GM18505 (cell line): ENCODE measurements around the gene PRSS12.

ENCODE experiments used
- ATAC-seq: cut with Tn5 transposase; IDR thresholded peaks from one replicate; pipeline ENCODE4 v1.9.1; 2021; ENCODE audit not compliant: unreplicated experiment
- POLR2A ChIP-seq: IDR thresholded peaks from 4 replicates; pipeline ENCODE4 v1.6.1; 2011; ENCODE audit warnings: borderline replicate concordance; ENCODE audit not compliant: insufficient read depth, insufficient read length; ENCODE audit errors: extremely low read depth

The PRSS12 gene

GRCh38 chr4:118289794-118290193, 63.0 kb downstream of the PRSS12 start:
- TF ChIP-seq POLR2A = no peak
- ATAC-seq = no peak

- no peak for ATAC-seq
- TF ChIP-seq POLR2A = no peak
These were observed 64.9 kb downstream of the PRSS12 start for GRCh38 chr4:118287711-118288451.

GRCh38 chr4:118286685-118287084, 66.1 kb downstream of the PRSS12 start:
- TF ChIP-seq POLR2A = no peak
- ATAC-seq = no peak

GRCh38 chr4:118285931-118286330, 66.9 kb downstream of the PRSS12 start:
- TF ChIP-seq POLR2A = no peak
- ATAC-seq = no peak

GRCh38 chr4:118284169-118284568, 68.6 kb downstream of the PRSS12 start:
- TF ChIP-seq POLR2A = no peak
- peak; percentile 62 for ATAC-seq

GRCh38 chr4:118282692-118283091, 70.1 kb downstream of the PRSS12 start:
- no peak for TF ChIP-seq POLR2A
- no peak for ATAC-seq

GRCh38 chr4:118281611-118282442, 71.0 kb downstream of the PRSS12 start:
- ATAC-seq = no peak

GRCh38 chr4:118280501-118281218, 72.1 kb downstream of the PRSS12 start:
- TF ChIP-seq POLR2A = peak; percentile 42
- ATAC-seq = peak; percentile 17

More at GRCh38 chr4:118281611-118282442, 71.0 kb downstream of the PRSS12 start:
- peak; percentile 60 for TF ChIP-seq POLR2A

- no peak for ATAC-seq
- no peak for TF ChIP-seq POLR2A
These were observed 72.8 kb downstream of the PRSS12 start for GRCh38 chr4:118279920-118280432.

- TF ChIP-seq POLR2A = no peak
- ATAC-seq = no peak
These were observed 73.5 kb downstream of the PRSS12 start for GRCh38 chr4:118279328-118279727.

GRCh38 chr4:118278473-118279274, 74.1 kb downstream of the PRSS12 start:
- ATAC-seq = peak; percentile 88
- peak; percentile 99 for TF ChIP-seq POLR2A

GRCh38 chr4:118277243-118277642, 75.6 kb downstream of the PRSS12 start:
- ATAC-seq = no peak
- TF ChIP-seq POLR2A = no peak
